A673 (cell line): Measurements from ENCODE around the gene RNF157. TPM values are rescaled to one million over a fixed set of nuclear protein-coding genes. Genes with fewer than 3 reads are reported as not detected.

Experiments used
- BruUV-seq: library from RNA; stranded (reverse); fragments of 400-500 nt; replicated peaks from 2 replicates; lab custom pipeline; 2021; lab: Mats Ljungman, UMichigan
- CTCF ChIA-PET: fragments of 300-600 bp; sonication (Branson Sonifier 250); formaldehyde crosslinking; loops from one replicate; lab custom pipeline; 2022; ENCODE audit warnings: antibody characterized with exemption; lab: Charles Lee
- POLR2A ChIA-PET: fragments of 300-600 bp; sonication (Branson Sonifier 250); formaldehyde crosslinking; loops from one replicate; lab custom pipeline; 2022; ENCODE audit warnings: antibody characterized with exemption; ENCODE audit not compliant: low non-redundant PET; lab: Charles Lee
- DNase-seq: peaks from one replicate; pipeline ENCODE4 v3.0.0-alpha.2; 2015; ENCODE audit warnings: low spot score
- H3K27ac ChIP-seq: fragments of 200-600 bp; sonication (generic); 2 replicates; pipeline ENCODE4 v1.5.1; 2016; ENCODE audit warnings: mixed run types, low read depth, mild to moderate bottlenecking, mixed read lengths, antibody characterized with exemption, low read length; ENCODE audit not compliant: poor library complexity, severe bottlenecking
- H3K27me3 ChIP-seq: fragments of 200-600 bp; sonication (generic); replicated peaks from 2 replicates; pipeline ENCODE4 v1.6.1; 2017; ENCODE audit warnings: mixed run types, low read depth, mild to moderate bottlenecking, mixed read lengths, antibody characterized with exemption, low read length; ENCODE audit not compliant: insufficient read depth, poor library complexity
- H3K36me3 ChIP-seq: fragments of 200-600 bp; sonication (generic); 2 replicates; pipeline ENCODE4 v1.6.1; 2016; ENCODE audit warnings: mixed run types, mild to moderate bottlenecking, mixed read lengths, antibody characterized with exemption, low read length; ENCODE audit not compliant: insufficient read depth, poor library complexity, severe bottlenecking
- H3K4me1 ChIP-seq: fragments of 200-600 bp; sonication (generic); 2 replicates; pipeline ENCODE4 v1.6.1; 2017; ENCODE audit warnings: mixed run types, mild to moderate bottlenecking, mixed read lengths, antibody characterized with exemption, low read length; ENCODE audit not compliant: insufficient read depth, poor library complexity, severe bottlenecking
- H3K4me3 ChIP-seq: fragments of 200-600 bp; sonication (generic); 2 replicates; pipeline ENCODE4 v1.5.1; 2016; ENCODE audit warnings: low read depth, mixed run types, mild to moderate bottlenecking, mixed read lengths, low read length; ENCODE audit not compliant: poor library complexity, severe bottlenecking
- H3K9me3 ChIP-seq: fragments of 200-600 bp; sonication (generic); 2 replicates; pipeline ENCODE4 v1.6.1; 2016; ENCODE audit warnings: mixed run types, low read depth, mild to moderate bottlenecking, mixed read lengths, antibody characterized with exemption, low read length; ENCODE audit not compliant: poor library complexity, severe bottlenecking
- EZH2 ChIP-seq: fragments of 200-600 bp; sonication (generic); IDR thresholded peaks from 2 replicates; pipeline ENCODE4 v1.6.1; 2017; ENCODE audit warnings: borderline replicate concordance, low read depth, mild to moderate bottlenecking, mixed read lengths, antibody characterized with exemption, low read length; ENCODE audit not compliant: poor library complexity, severe bottlenecking
- intact Hi-C: fragments of 100-400 bp; cut with micrococcal nuclease; formaldehyde crosslinking; loops from one replicate; pipeline ENCODE4 v1.10.0; 2022; ENCODE audit not compliant: unreplicated experiment
- total RNA-seq: library from RNA; stranded (reverse); gene quantifications from 2 replicates; pipeline ENCODE4 v1.2.3, GENCODE V29; 2021
- TF ChIP-seq, protein P1 (sequence below): fragments of 300-800, 200-600 bp; sonication (generic); conservative IDR thresholded peaks from 2 replicates; pipeline ENCODE4 v1.5.1; 2017; ENCODE audit warnings: low read depth, mild to moderate bottlenecking, antibody characterized with exemption, low read length, moderate library complexity, mixed read lengths

Gene RNF157
- total RNA-seq, 1 experiment from 2014 or later, result 0.56 TPM

DNA sequence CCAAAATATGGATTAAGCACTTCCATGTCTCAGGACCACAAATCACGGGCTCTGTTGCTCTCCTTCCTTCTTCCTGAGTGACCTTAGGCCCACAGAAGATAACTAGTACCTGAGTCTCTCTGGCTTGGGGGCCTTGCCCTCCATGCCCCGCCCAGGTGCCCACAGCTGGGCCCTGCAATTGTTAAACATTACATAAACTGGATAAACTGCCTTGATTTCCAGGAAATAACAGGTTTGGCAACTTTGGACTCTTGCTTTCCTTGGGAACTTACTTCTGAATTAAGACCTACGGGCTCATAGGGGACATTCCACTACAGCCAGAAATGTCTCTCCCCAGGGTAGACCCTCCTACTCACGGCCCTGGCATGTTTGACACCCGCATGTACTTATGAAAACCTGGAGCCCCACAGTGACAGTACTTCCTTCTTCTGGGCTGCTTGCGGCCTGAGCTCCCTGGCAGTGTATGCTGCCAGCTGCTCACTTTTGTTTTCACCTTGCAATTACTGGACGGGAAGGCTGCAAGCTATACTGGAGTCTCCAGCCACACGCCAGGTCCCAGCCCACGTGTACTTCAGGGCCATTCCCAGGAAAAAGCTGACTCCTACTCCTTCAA lies 22.5 kb upstream of the RNF157 start:
- CTCF ChIA-PET, result no interaction called here
- Histone ChIP-seq H3K27me3 (no peaks in the 10 kb centered on the region), H3K4me1 (peaks cover 16% of the 10 kb centered on the region), H3K36me3 (peaks cover 4% of the 10 kb centered on the region), H3K9me3 (no peaks in the 10 kb centered on the region), H3K4me3 (no peak overlapping the region), H3K27ac (no peak overlapping the region)
- DNase-seq, result no peak
- no peak for TF ChIP-seq EZH2
- TF ChIP-seq, protein P1, sequence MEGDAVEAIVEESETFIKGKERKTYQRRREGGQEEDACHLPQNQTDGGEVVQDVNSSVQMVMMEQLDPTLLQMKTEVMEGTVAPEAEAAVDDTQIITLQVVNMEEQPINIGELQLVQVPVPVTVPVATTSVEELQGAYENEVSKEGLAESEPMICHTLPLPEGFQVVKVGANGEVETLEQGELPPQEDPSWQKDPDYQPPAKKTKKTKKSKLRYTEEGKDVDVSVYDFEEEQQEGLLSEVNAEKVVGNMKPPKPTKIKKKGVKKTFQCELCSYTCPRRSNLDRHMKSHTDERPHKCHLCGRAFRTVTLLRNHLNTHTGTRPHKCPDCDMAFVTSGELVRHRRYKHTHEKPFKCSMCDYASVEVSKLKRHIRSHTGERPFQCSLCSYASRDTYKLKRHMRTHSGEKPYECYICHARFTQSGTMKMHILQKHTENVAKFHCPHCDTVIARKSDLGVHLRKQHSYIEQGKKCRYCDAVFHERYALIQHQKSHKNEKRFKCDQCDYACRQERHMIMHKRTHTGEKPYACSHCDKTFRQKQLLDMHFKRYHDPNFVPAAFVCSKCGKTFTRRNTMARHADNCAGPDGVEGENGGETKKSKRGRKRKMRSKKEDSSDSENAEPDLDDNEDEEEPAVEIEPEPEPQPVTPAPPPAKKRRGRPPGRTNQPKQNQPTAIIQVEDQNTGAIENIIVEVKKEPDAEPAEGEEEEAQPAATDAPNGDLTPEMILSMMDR, result no peak
- intact Hi-C loops, result no loop called here
- POLR2A ChIA-PET, result no interaction called here
- no TSS peak for BruUV-seq

DNA sequence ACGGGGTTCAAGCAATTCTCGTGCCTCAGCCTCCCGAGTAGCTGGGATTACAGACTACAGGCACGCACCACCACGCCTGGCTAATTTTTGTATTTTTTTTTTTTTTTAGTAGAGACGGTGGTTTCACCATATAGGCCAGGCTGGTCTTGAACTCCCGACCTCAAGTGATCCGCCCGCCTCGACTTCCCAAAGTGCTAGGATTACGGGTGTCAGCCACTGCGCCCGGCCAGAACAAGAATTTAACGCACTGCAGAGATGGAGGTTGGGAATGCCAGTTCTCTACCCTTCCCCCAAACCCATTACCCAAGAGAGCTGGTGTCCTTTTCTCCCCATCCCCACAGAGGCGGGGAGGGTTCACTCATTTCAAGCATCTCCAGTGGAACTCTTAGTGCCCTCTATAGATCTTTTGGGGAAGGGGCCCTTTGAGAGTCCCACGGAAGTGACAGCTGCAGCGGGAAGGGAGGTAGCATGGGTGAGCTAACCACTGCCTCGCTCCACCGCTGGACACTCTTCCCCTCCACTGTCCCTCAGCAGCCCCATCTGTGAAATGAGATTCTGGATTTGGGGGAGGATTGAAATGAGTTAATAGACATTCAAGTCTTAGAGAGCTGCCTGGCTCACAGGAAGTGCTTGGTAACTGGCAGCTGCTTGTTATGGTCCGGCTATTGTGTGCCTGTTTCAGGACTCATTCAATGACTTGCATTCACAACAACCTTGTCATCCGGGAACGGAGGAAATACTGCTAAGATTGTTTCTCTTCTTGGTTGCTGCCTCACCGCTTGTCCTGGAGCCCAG lies 21.3 kb upstream of the RNF157 start:
- intact Hi-C loops, result no loop called here
- Histone ChIP-seq H3K4me3 (no peak overlapping the region), H3K4me1 (peaks cover 5% of the 10 kb centered on the region), H3K27me3 (no peaks in the 10 kb centered on the region), H3K9me3 (no peaks in the 10 kb centered on the region), H3K27ac (no peak overlapping the region), H3K36me3 (no peaks in the 10 kb centered on the region)
- ChIA-PET POLR2A (no interaction called here), CTCF (no interaction called here)
- DNase-seq, result no peak
- no TSS peak for BruUV-seq
- no peak for TF ChIP-seq EZH2
- TF ChIP-seq, protein P1, result no peak

DNA sequence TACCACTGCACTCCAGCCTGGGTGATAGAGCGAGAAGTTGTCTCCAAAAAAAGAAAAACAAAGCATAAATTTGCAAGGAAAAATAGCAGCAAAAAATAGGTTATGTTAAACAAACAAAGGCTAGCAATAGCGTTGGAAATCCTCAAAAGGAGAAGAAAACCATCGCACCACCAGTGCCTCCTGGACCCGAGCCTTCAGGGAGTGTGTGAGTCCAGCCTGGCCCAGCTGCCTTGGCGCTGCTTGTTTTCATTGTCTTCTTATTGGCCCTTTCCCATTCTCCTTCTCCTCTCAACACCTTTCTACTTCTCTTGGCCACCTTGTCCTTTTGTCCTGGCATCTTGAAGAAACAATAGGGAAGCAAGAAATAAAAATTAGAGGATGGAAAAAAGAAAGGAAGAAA lies 20.4 kb upstream of the RNF157 start:
- no peaks in the 10 kb centered on the region for H3K36me3 ChIP-seq
- CTCF ChIA-PET, result no interaction called here
- DNase-seq, result no peak
- no peak overlapping the region for H3K27ac ChIP-seq
- peaks cover 5% of the 10 kb centered on the region for H3K4me1 ChIP-seq
- intact Hi-C loops, result no loop called here
- TF ChIP-seq EZH2, result no peak
- TF ChIP-seq, protein P1, result no peak
- no peaks in the 10 kb centered on the region for H3K27me3 ChIP-seq
- no peak overlapping the region for H3K4me3 ChIP-seq
- no TSS peak for BruUV-seq
- POLR2A ChIA-PET, result no interaction called here
- H3K9me3 ChIP-seq, result no peaks in the 10 kb centered on the region
